NCI-H1092 (cell line): ENCODE data around the gene FHAD1.

ENCODE experiments used
- DNase-seq: peaks from one replicate; lab custom pipeline; 2025; lab: John Stamatoyannopoulos, UW

FHAD1 gene

GRCh38 chr1:15246960-15247614, at the start of gene FHAD1:
FHAD1 (plus strand) TSS chr1:15247223; CDS start chr1:15251785, 4,562 bp downstream.
- peak; percentile 65 for DNase-seq

GRCh38 chr1:15197591-15198447, 49.2 kb upstream of the FHAD1 start:
- no peak for DNase-seq

- no peak for DNase-seq
These were observed 48.3 kb upstream of the FHAD1 start for GRCh38 chr1:15198684-15199083.

GRCh38 chr1:15201221-15201620, 45.8 kb upstream of the FHAD1 start:
- no peak for DNase-seq

DNA sequence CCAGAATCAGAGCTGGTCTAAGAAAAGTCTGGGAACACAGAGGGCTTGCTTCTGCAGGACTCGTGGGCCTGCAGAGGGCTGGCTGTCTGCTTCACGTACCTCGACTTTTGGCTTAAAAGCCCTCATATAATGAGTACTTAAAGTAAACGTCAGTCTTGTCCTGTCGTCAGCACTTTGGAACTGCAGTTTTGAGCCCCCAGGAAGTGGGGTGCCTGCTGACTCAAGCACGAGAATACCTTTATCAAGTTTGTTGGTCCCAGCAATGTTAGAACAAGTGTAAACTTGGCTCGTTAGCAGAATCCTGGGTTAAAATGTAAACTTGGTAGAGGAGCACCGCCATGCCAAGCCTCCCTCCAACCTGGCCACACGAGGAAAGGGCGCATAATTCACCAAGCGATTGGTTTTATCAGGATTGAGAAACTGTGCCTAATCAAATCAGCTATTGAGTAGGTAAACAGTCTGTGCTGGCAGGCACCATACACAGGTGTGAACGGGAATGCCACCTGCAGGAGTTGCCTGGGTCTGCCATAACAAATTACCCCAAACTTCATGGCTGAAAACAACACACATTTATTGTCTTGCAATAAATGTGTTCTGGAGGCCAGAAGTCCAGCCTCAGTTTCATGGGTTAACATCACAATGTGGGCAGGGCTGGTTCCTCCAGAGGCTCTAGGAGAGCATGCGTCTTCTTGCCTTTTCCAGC, 45.0 kb upstream of the FHAD1 start:
- DNase-seq: no peak

DNA sequence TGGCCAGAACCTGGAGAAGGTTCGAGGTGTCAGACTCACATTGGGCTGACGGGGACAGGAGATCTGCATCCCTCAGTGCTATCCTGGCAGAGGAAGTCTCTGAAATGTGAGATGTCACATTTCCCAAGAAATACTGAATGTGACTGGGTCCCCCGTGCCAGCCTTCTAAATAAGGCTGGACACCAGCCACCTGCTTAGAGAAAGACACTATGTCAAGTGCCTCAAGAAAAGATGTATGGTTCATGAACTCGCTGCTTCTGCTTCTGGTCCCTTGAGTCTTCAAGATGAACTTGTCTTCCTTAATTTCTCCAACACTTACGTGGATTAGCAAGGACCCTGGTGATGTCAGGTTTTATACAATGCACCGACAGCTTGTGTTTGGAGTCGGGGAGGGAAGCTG, 42.1 kb upstream of the FHAD1 start:
- DNase-seq: no peak

GRCh38 chr1:15205586-15206346, 41.3 kb upstream of the FHAD1 start:
- no peak for DNase-seq

GRCh38 chr1:15206418-15207030, 40.5 kb upstream of the FHAD1 start:
- no peak for DNase-seq

DNA sequence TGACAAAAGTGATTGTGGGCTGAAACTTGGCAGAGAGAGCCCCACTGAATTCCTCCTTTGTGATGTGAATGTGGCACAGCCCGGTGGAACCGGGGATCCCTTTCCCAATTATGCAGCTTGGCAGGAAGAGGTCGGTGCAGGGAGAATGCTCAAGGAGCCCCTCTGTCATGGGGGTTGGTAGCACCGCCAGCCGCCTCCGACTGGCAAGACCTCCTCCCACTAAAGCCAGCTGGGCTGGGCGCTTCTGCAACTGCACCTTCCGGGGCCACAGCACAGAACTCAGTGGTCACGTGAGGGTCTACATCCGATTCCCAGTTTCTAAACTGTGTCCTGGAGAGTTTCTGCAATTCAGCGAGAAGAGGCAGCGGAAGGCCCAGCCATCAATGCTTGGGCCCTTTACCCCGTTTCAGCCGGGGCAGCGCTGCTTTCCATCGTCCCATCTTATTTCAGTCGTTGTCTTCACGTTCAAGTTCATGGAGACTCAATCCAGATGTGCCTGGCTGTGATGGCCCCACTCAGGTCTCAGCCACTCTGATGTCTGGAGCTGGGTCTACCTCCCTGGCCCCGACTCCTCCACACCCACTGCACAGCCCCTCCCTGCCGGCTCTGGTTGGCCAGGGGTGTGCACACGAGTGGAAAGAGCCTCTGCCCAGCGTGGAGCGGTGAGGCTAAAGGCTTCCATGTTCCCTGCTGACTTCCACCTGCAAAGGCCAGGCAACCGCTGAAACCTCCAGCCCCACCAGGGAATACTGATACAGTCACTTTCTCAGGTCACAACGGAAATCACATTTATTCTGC, 39.8 kb upstream of the FHAD1 start:
- DNase-seq: no peak

- DNase-seq: no peak
These were observed 39.1 kb upstream of the FHAD1 start for GRCh38 chr1:15207829-15208429.

GRCh38 chr1:15210651-15211375, 36.2 kb upstream of the FHAD1 start:
- DNase-seq: no peak

DNA sequence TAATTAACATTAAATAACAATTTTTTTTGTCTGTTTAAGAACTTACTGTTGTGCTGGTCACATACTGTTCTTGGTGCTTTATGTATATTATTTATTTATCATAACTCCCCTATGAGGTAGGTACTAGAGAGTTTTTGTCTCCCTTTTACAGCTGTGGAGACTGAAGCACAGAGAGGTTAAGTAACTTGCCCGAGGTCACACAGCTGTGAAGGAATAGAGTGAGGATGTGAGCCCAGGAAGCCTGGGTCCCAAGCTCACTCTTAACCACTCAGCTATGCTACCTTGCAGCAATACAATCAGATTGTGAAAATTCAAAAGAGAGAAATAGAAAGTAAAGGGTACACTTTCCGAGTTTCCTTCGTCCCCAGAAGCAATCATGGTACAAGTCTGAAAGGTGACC, 35.6 kb upstream of the FHAD1 start:
- no peak for DNase-seq

DNA sequence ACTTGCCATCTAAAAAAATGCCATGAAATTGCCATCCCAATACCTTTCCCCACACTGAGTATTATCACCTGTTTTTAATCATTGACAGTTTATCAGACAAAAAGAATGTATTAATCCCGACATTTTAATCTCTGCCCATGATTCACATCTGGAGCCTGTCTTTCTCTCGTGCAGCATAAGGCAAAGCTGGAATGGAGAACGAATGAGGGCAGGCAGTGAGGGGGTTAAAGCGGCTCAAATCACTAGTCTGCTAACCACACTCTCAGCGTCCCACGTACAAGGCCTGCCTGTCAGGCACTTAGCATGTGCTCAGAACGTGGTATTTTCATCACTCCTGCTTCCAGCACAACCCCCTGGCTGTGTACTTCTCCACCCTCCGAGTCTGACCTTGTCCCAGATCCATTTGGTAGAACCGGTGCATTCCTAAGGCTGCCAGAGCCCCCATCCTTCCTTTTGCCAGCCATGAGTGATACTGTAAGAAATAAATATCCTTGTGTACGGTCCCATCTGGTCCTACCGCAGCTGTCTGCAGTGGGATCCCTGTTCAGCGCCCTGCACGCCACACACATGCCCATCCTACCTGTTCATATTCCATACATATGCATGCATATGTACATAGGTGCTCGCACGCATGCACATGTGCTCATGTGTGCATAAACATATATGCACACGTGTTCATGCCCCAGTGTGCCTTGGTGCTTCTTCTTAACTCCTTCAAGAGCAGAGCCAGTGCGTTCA, 34.6 kb upstream of the FHAD1 start:
- no peak for DNase-seq

DNA sequence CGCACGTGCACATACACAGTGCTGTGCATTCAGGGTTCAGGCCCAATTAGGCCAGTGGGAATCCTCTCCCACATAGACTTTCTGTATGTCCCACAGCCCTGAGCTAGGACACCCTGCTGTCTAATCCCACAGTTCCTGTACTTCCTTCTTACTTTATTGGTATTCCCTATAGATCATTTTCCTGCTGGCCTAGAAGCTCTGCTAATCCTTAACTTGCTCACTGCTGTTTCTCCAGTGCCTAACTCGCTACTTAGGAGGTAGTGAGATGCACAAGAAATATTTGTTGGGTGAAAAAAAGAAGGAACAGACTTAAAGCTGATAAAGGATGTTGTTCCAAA, 34.1 kb upstream of the FHAD1 start:
- DNase-seq: no peak

GRCh38 chr1:15213341-15213821, 33.6 kb upstream of the FHAD1 start:
- DNase-seq: no peak

GRCh38 chr1:15214527-15214926, 32.5 kb upstream of the FHAD1 start:
- DNase-seq: no peak

DNA sequence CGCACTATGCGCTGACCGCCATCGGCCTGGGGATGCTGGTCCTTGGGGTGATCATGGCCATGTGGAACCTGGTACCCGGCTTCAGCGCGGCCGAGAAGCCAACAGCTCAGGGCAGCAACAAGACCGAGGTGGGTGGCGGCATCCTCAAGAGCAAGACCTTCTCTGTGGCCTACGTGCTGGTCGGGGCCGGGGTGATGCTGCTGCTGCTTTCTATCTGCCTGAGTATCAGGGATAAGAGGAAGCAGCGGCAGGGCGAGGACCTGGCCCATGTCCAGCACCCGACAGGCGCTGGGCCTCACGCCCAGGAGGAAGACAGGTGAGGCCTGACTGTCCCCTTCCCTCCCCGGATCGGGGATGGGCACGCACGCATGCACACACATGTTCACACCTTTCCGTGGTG, 31.9 kb upstream of the FHAD1 start:
- DNase-seq: no peak

GRCh38 chr1:15217654-15218053, 29.4 kb upstream of the FHAD1 start:
- DNase-seq: no peak
